DOHH2 (cell line): ENCODE measurements around the gene NPC2.

ENCODE experiments used
- CTCF ChIP-seq: fragments of 200-600 bp; sonication (generic); IDR thresholded peaks from one replicate; pipeline ENCODE4 v1.5.1; 2014; ENCODE audit warnings: antibody characterized with exemption, mild to moderate bottlenecking, low read depth, low read length; ENCODE audit not compliant: poor library complexity, severe bottlenecking
- EZH2phosphoT487 ChIP-seq: fragments of 200-600 bp; sonication (generic); IDR thresholded peaks from 2 replicates; pipeline ENCODE4 v1.6.1; 2017; ENCODE audit warnings: borderline replicate concordance, mild to moderate bottlenecking, antibody characterized with exemption, low read length, moderate library complexity, mixed read lengths

GRCh38 chr14:74508844-74509428 lies 15.8 kb upstream of the NPC2 start:
- no peak for TF ChIP-seq CTCF
- no peak for TF ChIP-seq EZH2phosphoT487
